Motor neuron (in vitro differentiated cells): Measurements from ENCODE around the gene CSNK1D. TPM values are rescaled to one million over a fixed set of nuclear protein-coding genes. Genes with fewer than 3 reads are reported as not detected.
"Not testable (repeated sequence)": the region's sequence is repeated elsewhere in the genome, so short reads cannot be mapped to it uniquely, and the experiment has no call there.

Experiments used
- ATAC-seq, 8 experiments: fragments of 200-7000 bp; cut with Tn5 transposase; replicated peaks in 6 of 8; 2 replicates each; pipeline ENCODE4 v1.8.0; 2021; ENCODE audit warnings: mild to moderate bottlenecking in 8 of 8, moderate library complexity in 8 of 8
- H3K27ac ChIP-seq, 2 donors: fragments of 250-450 bp; sonication (Bioruptor Pico); 2 replicates each; pipeline ENCODE4 v1.9.0; 2021; ENCODE audit warnings: antibody characterized with exemption in 2 of 2, mild to moderate bottlenecking in 2 of 2, moderate library complexity in 1 of 2
- H3K4me1 ChIP-seq, 2 donors: fragments of 250-450 bp; sonication (Bioruptor Pico); replicated peaks in 1 of 2; 2 replicates each; pipeline ENCODE4 v1.6.1; 2021; ENCODE audit warnings: antibody characterized with exemption in 2 of 2, mild to moderate bottlenecking in 2 of 2, moderate library complexity in 1 of 2
- H3K4me3 ChIP-seq, 5 donors: fragments of 250-450 bp; sonication (Bioruptor Pico); 2 replicates each; pipeline ENCODE4 v1.9.0; 2021; ENCODE audit warnings: antibody characterized with exemption in 5 of 5, mild to moderate bottlenecking in 5 of 5, moderate library complexity in 4 of 5
- WGBS, 10 experiments: fragments of 450-650 bp; shearing (Covaris generic); methylation state at CpG; one replicate each; pipeline ENCODE4 v1.0.0; 2022; 5-methylcytosine and 5-hydroxymethylcytosine counted together
- in situ Hi-C, 9 experiments: fragments of 400-800 bp; cut with MboI; loops; one replicate each; pipeline ENCODE4 v1.15.0; 2021; ENCODE audit warnings: low sequenced_read_pairs in 9 of 9, low pct_unique_long_range_greater_than_20kb in 2 of 9; ENCODE audit not compliant: unreplicated experiment in 9 of 9
- total RNA-seq, 8 experiments: library from RNA; unstranded; fragments of 300-600 nt; gene quantifications; 2 replicates each; pipeline versions ENCODE4 v1.2.3 to v1.2.4, GENCODE V29; 2022

CSNK1D gene
- total RNA-seq, 8 experiments from 2014 or later: 24.1 to 109 (median 43.9) TPM

DNA sequence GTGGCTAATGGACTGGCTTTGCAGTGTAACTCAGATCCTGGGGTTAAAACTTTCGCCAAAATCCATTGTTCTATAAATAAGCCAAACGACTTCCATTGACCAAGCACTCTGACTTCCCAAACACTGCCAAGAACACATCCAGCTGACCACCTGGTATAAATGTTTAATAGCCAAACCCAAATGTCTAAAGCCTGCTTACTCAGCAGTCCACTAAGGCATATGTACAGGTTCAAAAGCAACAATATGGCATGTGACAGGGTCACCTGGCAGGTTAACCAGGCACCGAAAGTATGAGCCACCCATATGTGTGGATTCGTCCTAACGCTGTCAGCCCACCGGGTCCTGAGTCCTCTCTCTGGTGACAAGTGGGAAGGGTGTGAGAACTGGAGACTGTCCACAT, 2.1 kb downstream of the CSNK1D start:
- in situ Hi-C loops: no loop called here
- Histone ChIP-seq H3K27ac (no peak overlapping the region), H3K4me1 (peaks cover 28 to 36% of the 10 kb centered on the region in 2 donors), H3K4me3 (peak overlapping the region in 1 of 5 donors; percentile 97)
- no peak for ATAC-seq
- WGBS, 10 experiments: 90 to 100% (median 96%) methylated on average over 1 to 5 of the region's 6 CpGs; no CpG with 5 or more reads in 3 of the 10 experiments

DNA sequence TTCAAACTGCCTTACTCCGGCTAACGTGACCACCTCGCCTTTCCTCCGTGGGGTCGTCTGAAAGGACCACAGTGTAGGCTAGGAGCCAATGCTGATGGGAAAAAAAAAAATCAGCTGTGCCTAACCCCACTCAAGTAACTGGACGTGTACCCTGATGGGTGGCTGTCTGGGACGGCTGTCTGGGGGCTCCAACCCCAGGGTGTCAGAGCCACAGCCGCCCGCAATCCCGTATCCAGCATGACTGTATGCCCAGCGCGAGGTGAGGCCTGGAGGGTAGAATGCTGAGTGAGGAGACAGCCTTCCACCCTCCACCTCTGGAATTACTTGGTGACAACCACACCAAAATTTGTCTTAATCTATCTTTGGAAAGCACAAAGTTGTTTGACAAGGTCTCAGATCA, 2.8 kb downstream of the CSNK1D start:
- in situ Hi-C loops: no loop called here

DNA sequence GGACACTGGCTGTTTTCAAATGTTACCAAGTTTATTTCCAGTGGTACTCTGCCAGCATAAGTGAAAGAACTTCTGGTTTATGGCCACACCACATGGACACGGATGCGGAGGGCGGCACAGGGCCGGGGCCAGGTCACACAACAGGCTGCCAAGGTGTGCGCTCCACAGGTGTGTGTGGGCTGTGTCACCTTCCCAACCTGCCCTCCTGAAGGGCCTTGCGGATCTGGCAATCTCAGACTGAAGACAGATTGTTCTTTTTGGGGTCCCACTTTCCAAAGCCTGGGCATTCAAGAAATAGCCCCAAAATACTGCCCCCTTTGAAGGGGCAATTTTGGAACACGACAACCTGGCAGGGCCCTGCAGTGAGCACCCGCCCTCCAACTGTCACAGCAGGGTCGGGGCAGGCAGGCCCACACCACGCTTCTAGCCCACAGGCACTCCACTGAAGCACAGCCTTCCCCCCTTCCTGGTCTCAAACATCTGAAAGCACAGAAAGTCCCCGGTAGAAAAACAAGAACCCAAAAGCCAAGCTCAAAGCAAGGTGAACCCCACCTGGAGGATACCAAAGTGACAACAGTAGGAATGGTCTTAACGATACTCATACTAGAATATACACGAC, 3.5 kb downstream of the CSNK1D start:
- WGBS, 10 experiments: 47 to 95% (median 66%) methylated on average over 2 to 9 of the region's 13 CpGs; no CpG with 5 or more reads in 4 of the 10 experiments
- H3K4me3 ChIP-seq: no peak overlapping the region
- no peak overlapping the region for H3K27ac ChIP-seq
- H3K4me1 ChIP-seq: peaks cover 28 to 36% of the 10 kb centered on the region in 2 donors
- in situ Hi-C loops: no loop called here
- ATAC-seq: no peak

More for the DNA sequence above, 2.8 kb downstream of the CSNK1D start:
- no peak overlapping the region for H3K27ac ChIP-seq
- H3K4me1 ChIP-seq: peaks cover 28 to 36% of the 10 kb centered on the region in 2 donors
- no peak overlapping the region for H3K4me3 ChIP-seq
- no peak for ATAC-seq
- 80 to 100% (median 99%) methylated on average over 2 to 6 of the region's 12 CpGs; no CpG with 5 or more reads in 6 of the 10 experiments for WGBS, 10 experiments

DNA sequence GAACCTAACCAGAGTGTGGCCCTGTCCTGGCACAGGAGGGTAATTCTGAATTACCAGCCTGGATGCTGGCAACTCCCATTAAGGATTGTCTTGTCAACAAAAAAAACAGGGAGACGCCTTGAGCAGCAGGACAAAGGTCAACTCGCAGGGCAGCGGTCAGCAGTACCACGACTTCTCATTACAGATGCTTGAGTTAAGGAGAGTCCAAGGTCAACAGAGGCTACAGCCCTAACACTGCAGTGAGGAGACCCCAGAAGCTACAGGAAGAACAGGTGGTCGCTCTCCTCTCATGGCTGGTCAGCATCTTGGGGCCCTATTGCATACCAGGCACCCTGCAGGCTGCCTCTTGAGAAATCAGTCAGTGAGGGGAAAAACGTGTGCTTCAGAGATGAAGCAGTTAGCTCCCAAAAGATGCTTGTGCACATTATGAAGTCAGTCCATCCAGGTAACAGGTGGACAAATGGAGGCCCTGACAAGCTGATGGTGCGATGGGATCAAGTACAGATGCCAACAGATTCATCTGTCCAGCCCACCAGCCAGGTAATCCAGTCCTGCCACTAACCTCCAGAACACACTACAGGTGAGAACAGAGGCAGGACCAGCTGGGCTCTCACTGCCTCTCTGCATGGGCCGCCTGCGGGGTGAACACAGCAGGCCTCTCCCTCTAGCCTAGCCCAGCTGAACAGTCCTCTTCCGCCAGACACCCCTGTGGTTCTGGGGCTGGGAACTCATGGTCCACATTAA, 4.2 kb downstream of the CSNK1D start:
- Histone ChIP-seq H3K27ac (no peak overlapping the region), H3K4me3 (no peak overlapping the region), H3K4me1 (peaks cover 22 to 33% of the 10 kb centered on the region in 2 donors)
- ATAC-seq: no peak
- WGBS, 10 experiments: 0 to 100% (median 76%) methylated on average over 1 to 6 of the region's 10 CpGs; no CpG with 5 or more reads in 3 of the 10 experiments
- in situ Hi-C loops: no loop called here

DNA sequence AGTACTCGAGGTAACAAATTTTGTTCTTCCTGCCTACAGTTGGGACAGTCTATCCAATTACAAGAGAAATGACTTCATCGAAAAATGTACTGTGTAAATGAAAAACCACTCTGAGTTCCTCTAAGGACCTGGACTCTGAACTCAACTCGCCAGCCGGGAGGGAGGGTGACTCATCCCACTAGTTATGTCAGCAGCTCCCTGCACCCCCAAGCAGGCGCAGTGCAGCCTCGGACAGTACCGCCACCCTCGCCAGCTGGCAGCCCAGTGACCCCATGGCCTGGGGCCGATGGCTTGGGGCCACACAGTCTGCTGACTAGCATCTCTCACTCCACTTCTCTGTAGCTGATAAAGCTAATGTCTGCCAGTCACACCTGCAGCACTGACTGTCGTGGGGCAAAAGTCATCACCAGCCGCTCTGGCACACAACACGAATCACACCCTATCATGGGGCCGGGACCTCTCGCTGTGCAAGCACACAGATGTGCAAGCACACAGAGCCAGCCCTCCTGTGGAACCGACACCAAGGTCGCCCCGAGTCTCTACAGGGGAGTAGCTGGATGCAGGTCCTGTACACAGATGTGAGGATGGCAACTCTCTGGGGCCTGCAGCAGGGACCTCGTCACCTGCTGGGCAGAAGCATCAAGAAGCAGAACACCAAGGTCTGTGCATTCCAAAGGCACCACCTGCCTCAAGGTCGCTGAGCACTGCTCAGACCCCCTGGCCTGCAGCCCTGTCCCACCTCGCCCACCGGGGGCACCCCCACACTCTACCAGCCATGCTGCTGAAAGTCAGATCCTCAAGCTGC, 5.7 kb downstream of the CSNK1D start:
- peak; percentile 80 to 93 (median 90) for ATAC-seq
- Histone ChIP-seq H3K4me1 (peaks cover 16 to 26% of the 10 kb centered on the region in 2 donors), H3K27ac (no peak overlapping the region), H3K4me3 (no peak overlapping the region)
- in situ Hi-C loops: no loop called here
- WGBS, 10 experiments: 3 to 93% (median 68%) methylated on average over 1 to 7 of the region's 21 CpGs; no CpG with 5 or more reads in 4 of the 10 experiments

DNA sequence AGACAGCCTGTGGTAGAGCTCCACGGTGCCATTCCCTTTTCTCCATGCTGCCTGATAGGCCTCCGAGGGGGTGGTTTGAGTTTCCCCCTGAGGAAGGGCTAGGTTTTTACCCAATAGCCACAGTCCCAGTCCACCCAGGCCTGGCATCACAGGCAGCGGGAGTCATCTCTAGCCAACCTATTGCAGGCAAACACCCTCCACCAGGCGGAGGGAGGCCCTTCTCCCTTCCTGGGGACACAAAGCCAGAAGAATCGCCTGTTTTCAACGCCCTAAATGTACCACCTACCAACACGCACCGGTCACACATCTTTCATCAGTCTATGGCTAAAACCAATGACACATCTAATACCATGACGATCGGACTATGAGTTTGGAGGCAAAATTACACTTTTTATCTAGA, 7.4 kb downstream of the CSNK1D start:
- Histone ChIP-seq H3K4me1 (peaks cover 4 to 15% of the 10 kb centered on the region in 2 donors), H3K27ac (no peak overlapping the region), H3K4me3 (no peak overlapping the region)
- in situ Hi-C loops: no loop called here
- ATAC-seq: no peak
- WGBS, 10 experiments: 60 to 100% (median 93%) methylated on average over 1 to 5 of the region's 10 CpGs; no CpG with 5 or more reads in 4 of the 10 experiments

DNA sequence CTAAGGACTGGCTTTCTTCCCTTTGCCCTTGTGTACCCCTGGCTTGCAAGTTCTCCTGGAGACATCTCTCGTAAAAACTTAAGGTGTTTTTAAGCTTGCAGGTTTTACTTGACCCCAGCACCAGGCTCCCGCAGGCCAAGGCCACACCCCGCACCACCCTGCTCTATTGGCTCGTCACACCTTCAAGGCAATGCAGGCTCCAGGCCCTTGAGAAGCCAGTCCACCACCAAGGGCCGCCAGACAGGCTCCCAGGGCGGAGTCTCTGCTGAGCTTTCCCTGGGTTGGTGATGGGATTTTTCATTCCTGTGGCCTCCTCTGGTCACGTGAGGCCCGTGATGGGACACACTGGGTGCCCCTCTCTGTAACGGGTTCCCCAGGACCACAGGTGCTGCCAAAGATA, 9.9 kb downstream of the CSNK1D start:
- in situ Hi-C loops: no loop called here
- no peak overlapping the region for H3K27ac ChIP-seq
- 85 to 100% (median 100%) methylated on average over 1 to 4 of the region's 9 CpGs; no CpG with 5 or more reads in 3 of the 10 experiments for WGBS, 10 experiments
- H3K4me3 ChIP-seq: no peak overlapping the region
- no peak for ATAC-seq
- peaks cover 0 to 4% of the 10 kb centered on the region in 2 donors for H3K4me1 ChIP-seq

DNA sequence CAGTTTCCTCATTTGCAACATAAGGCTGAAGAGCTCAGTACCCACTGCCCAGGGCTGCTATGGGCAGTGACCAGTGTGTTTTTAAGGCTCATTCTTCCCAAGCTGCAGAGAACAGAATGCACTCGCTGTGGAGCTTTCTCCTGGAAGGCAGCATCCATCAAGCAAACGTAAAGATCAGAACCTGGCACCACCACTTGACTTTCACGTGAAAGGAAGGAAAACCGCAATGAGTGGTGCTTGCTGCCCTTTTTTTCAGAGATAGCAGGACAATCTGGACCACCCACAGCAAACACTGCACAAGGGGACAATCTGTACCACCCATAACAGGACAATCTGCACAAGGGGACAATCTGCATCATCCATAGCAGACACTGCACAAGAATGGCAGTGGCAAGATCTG, 11.2 kb downstream of the CSNK1D start:
- 69 to 100% (median 86%) methylated on average over 1 to 4 of the region's 4 CpGs; no CpG with 5 or more reads in 5 of the 10 experiments for WGBS, 10 experiments
- in situ Hi-C loops: no loop called here
- H3K4me1 ChIP-seq: no peaks in the 10 kb centered on the region
- H3K4me3 ChIP-seq: no peak overlapping the region
- no peak for ATAC-seq
- no peak overlapping the region for H3K27ac ChIP-seq

DNA sequence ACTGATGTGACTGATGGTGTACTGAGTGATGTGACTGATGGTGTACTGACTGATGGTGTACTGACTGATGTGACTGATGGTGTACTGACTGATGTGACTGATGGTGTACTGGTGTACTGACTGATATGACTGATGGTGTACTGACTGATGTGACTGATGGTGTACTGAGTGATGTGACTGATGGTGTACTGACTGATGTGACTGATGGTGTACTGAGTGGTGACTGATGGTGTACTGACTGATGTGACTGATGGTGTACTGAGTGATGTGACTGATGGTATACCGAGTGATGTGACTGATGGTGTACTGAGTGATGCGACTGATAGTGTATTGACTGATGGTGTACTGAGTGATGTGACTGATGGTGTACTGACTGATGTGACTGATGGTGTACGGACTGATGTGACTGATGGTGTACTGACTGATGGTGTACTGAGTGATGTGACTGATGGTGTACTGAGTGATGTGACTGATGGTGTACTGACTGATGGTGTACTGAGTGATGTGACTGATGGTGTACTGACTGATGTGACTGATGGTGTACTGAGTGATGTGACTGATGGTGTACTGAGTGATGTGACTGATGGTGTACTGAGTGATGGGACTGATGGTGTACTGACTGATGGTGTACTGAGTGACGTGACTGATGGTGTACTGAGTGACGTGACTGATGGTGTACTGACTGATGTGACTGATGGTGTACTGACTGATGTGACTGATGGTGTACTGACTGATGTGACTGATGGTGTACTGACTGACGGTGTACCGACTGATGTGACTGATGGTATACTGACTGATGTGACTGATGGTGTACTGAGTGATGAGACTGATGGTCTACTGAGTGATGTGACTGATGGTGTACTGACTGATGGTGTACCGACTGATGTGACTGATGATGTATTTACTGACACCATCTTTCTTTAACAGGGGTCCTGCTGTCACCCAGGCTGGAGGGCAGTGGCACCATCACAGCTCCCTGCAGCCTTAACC, 13.2 kb downstream of the CSNK1D start:
- ATAC-seq, H3K4me1 ChIP-seq, in situ Hi-C loops, H3K4me3 ChIP-seq, H3K27ac ChIP-seq: not testable (repeated sequence)
- 60 to 100% (median 95%) methylated on average over 1 to 4 of the region's 8 CpGs for WGBS, 10 experiments

DNA sequence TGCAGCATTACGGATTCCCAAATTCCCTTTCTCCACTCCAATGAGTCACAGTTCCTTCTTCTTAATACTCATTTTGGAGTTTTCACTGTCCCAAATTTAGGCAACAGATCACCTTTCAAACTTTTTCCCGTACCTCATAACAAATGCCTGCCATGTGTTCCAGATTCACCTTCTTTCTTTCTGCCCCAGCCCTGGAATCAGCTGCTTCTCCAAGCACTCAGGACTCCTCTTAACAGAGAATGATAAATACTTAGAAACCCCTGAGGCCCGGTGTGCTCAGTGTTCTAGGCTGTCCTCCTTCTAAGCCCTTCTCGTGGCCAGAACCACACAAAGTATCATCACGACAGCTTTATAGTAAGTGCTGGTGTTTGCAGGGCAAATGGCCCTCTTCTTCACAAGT, 14.9 kb downstream of the CSNK1D start:
- 80 to 100% (median 89%) methylated on average over 2 to 5 of the region's 5 CpGs; no CpG with 5 or more reads in 2 of the 10 experiments for WGBS, 10 experiments
- H3K4me3 ChIP-seq: no peak overlapping the region
- H3K27ac ChIP-seq: no peak overlapping the region
- no peaks in the 10 kb centered on the region for H3K4me1 ChIP-seq
- ATAC-seq: no peak
- in situ Hi-C loops: no loop called here

DNA sequence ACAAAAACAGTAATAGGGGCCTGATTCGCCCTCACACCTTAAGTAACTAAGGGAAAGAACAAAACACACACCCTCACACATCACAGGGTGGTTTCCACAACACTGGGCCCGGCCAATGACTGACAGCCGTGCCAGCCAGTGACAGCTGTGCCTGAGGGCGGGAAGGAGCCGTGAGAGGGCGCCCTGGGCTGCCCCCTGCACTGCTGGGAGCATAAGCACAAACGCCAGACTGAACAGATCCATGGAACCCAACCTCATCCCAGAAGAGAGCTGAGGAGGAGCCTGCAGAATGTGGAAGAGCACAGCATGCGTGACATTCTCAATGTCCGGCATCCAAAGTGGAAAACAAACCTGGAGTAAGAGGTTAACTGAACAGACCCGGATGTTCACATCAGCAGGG, 16.0 kb downstream of the CSNK1D start:
- no peaks in the 10 kb centered on the region for H3K4me1 ChIP-seq
- in situ Hi-C loops: no loop called here
- 30 to 100% (median 85%) methylated on average over 1 to 8 of the region's 10 CpGs; no CpG with 5 or more reads in 1 of the 10 experiments for WGBS, 10 experiments
- no peak overlapping the region for H3K27ac ChIP-seq
- peak; percentile 43 to 95 (median 64) for ATAC-seq
- no peak overlapping the region for H3K4me3 ChIP-seq

DNA sequence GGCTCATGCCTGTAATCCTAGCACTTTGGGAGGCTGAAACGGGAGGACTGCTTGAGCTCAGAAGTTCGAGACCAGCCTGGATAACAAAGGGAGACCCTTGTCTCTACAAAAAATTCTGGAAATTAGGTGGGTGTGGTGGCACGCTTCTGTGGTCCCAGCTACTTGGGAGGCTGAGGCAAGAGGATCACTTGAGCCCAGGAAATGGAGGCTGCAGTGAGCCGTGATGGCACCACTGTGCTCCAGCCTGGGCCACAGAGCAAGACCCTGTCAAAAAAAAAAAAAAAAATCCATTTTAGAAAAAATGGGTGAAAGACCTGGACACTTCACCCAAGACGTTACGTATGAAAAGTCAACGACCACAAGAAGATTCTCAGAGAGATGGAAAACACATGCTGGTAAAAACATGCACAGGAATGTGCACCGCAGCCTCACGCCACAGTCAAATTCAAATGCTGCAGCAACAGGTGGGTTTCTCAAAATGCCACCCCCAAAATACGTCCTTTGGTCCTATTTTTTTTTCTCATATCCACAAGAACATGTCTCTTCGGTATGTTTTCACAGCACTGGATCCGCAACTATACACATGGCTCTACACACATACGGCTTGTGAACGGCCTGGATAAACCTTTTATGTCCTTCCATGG, 17.1 kb downstream of the CSNK1D start:
- Histone ChIP-seq H3K27ac (no peak overlapping the region), H3K4me3 (no peak overlapping the region), H3K4me1 (no peaks in the 10 kb centered on the region)
- 80 to 100% (median 93%) methylated on average over 1 to 12 of the region's 14 CpGs for WGBS, 10 experiments
- in situ Hi-C loops: no loop called here
- no peak for ATAC-seq
